ENCODE measurements around the gene ZNF429.
"Not testable (repeated sequence)": the region's sequence is repeated elsewhere in the genome, so short reads cannot be mapped to it uniquely, and the experiment has no call there.

The ZNF429 gene

GRCh38 chr19:21505459-21506451 is at the start of gene ZNF429:
Gene ZNF429, plus strand, starts transcription at chr19:21505602. Its CDS starts 170 bp downstream, at chr19:21505772.
- peak; percentile 76 to 82 for DNase-seq (ENCODE audit: low read depth in 2 of 2)

- no peak for DNase-seq (ENCODE audit: low read depth in 2 of 2)
These were observed 44.7 kb upstream of the ZNF429 start for GRCh38 chr19:21460686-21461085.

GRCh38 chr19:21462540-21462939 is 42.9 kb upstream of the ZNF429 start:
- DNase-seq (ENCODE audit: low read depth in 2 of 2): no peak

- DNase-seq (ENCODE audit: low read depth in 2 of 2): peak in 1 of 2 donors; percentile 33
These were observed 41.8 kb upstream of the ZNF429 start for GRCh38 chr19:21463449-21464105.

- no peak for DNase-seq (ENCODE audit: low read depth in 2 of 2)
These were observed 38.8 kb upstream of the ZNF429 start for GRCh38 chr19:21466627-21467026.

GRCh38 chr19:21468791-21469190 is 36.6 kb upstream of the ZNF429 start:
- no peak for DNase-seq (ENCODE audit: low read depth in 2 of 2)

GRCh38 chr19:21472507-21472906 is 32.9 kb upstream of the ZNF429 start:
- no peak for DNase-seq (ENCODE audit: low read depth in 2 of 2)

GRCh38 chr19:21474671-21475181 is 30.7 kb upstream of the ZNF429 start:
- DNase-seq (ENCODE audit: low read depth in 2 of 2): peak; percentile 54 to 80

- DNase-seq (ENCODE audit: low read depth in 2 of 2): not testable (repeated sequence)
These were observed 23.0 kb upstream of the ZNF429 start for GRCh38 chr19:21482361-21482760.

GRCh38 chr19:21482863-21483276 is 22.5 kb upstream of the ZNF429 start:
- peak; percentile 47 to 56 for DNase-seq (ENCODE audit: low read depth in 2 of 2)

- peak; percentile 30 to 52 for DNase-seq (ENCODE audit: low read depth in 2 of 2)
These were observed 21.7 kb upstream of the ZNF429 start for GRCh38 chr19:21483589-21484170.

- DNase-seq (ENCODE audit: low read depth in 2 of 2): no peak
These were observed 20.8 kb upstream of the ZNF429 start for GRCh38 chr19:21484631-21485030.

- no peak for DNase-seq (ENCODE audit: low read depth in 2 of 2)
These were observed 19.5 kb upstream of the ZNF429 start for GRCh38 chr19:21485926-21486325.

- no peak for DNase-seq (ENCODE audit: low read depth in 2 of 2)
These were observed 17.4 kb upstream of the ZNF429 start for GRCh38 chr19:21487969-21488368.

- DNase-seq (ENCODE audit: low read depth in 2 of 2): no peak
These were observed 14.3 kb upstream of the ZNF429 start for GRCh38 chr19:21491146-21491545.

GRCh38 chr19:21492947-21493906 is 12.2 kb upstream of the ZNF429 start:
- no peak for DNase-seq (ENCODE audit: low read depth in 2 of 2)

- DNase-seq (ENCODE audit: low read depth in 2 of 2): no peak
These were observed 8.5 kb upstream of the ZNF429 start for GRCh38 chr19:21496876-21497275.

GRCh38 chr19:21498651-21499050 is 6.8 kb upstream of the ZNF429 start:
- DNase-seq (ENCODE audit: low read depth in 2 of 2): no peak

- no peak for DNase-seq (ENCODE audit: low read depth in 2 of 2)
These were observed 2.8 kb downstream of the ZNF429 start for GRCh38 chr19:21508198-21508597.

- not testable (repeated sequence) for DNase-seq (ENCODE audit: low read depth in 2 of 2)
These were observed 5.7 kb downstream of the ZNF429 start for GRCh38 chr19:21511058-21511457.

GRCh38 chr19:21512609-21513008 is 7.2 kb downstream of the ZNF429 start:
- not testable (repeated sequence) for DNase-seq (ENCODE audit: low read depth in 2 of 2)

All from activated CD4-positive, alpha-beta T cell treated with anti-CD3 and anti-CD28 coated beads for 24 hours (primary cell).